Measurements from ENCODE around the gene REX1BD.
"Not testable (repeated sequence)": the region's sequence is repeated elsewhere in the genome, so short reads cannot be mapped to it uniquely, and the experiment has no call there.

Gene REX1BD

GRCh38 chr19:18588611-18589379 lies at the start of gene REX1BD:
TSS of gene REX1BD (plus strand) at chr19:18588798. CDS start at chr19:18588802, 4 bp downstream.
- in situ Hi-C loops (cut with HindIII; ENCODE audit: low sequenced_read_pairs) = no loop called here

- in situ Hi-C loops (cut with HindIII; ENCODE audit: low sequenced_read_pairs) = no loop called here
These were observed 49.2 kb upstream of the REX1BD start for GRCh38 chr19:18539372-18539771.

GRCh38 chr19:18540200-18540599 lies 48.4 kb upstream of the REX1BD start:
- in situ Hi-C loops (cut with HindIII; ENCODE audit: low sequenced_read_pairs) = not testable (repeated sequence)

GRCh38 chr19:18541258-18541991 lies 47.2 kb upstream of the REX1BD start:
- in situ Hi-C loops (cut with HindIII; ENCODE audit: low sequenced_read_pairs) = no loop called here

- in situ Hi-C loops (cut with HindIII; ENCODE audit: low sequenced_read_pairs) = no loop called here
These were observed 46.3 kb upstream of the REX1BD start for GRCh38 chr19:18541992-18542940.

- in situ Hi-C loops (cut with HindIII; ENCODE audit: low sequenced_read_pairs) = no loop called here
These were observed 45.4 kb upstream of the REX1BD start, which contains the start of gene FKBP8 for GRCh38 chr19:18542941-18543813. TSS of gene FKBP8 (minus strand) at chr19:18543573. CDS start at chr19:18541970, 1,603 bp downstream.

- in situ Hi-C loops (cut with HindIII; ENCODE audit: low sequenced_read_pairs) = no loop called here
These were observed 44.7 kb upstream of the REX1BD start for GRCh38 chr19:18543814-18544475.

- in situ Hi-C loops (cut with HindIII; ENCODE audit: low sequenced_read_pairs) = no loop called here
These were observed 37.0 kb upstream of the REX1BD start for GRCh38 chr19:18551631-18552030.

GRCh38 chr19:18557411-18558201 lies 31.0 kb upstream of the REX1BD start, which contains the start of gene KXD1:
TSS of gene KXD1 (plus strand) at chr19:18557870. CDS start at chr19:18562057, 4,187 bp downstream.
- in situ Hi-C loops (cut with HindIII; ENCODE audit: low sequenced_read_pairs) = no loop called here

GRCh38 chr19:18558202-18558555 lies 30.4 kb upstream of the REX1BD start:
- in situ Hi-C loops (cut with HindIII; ENCODE audit: low sequenced_read_pairs) = no loop called here

GRCh38 chr19:18558604-18559003 lies 30.0 kb upstream of the REX1BD start:
- in situ Hi-C loops (cut with HindIII; ENCODE audit: low sequenced_read_pairs) = no loop called here

GRCh38 chr19:18559685-18560084 lies 28.9 kb upstream of the REX1BD start:
- in situ Hi-C loops (cut with HindIII; ENCODE audit: low sequenced_read_pairs) = no loop called here

- in situ Hi-C loops (cut with HindIII; ENCODE audit: low sequenced_read_pairs) = no loop called here
These were observed 26.5 kb upstream of the REX1BD start for GRCh38 chr19:18562086-18562485.

- in situ Hi-C loops (cut with HindIII; ENCODE audit: low sequenced_read_pairs) = no loop called here
These were observed 21.6 kb upstream of the REX1BD start for GRCh38 chr19:18566953-18567352.

GRCh38 chr19:18568367-18568766 lies 20.2 kb upstream of the REX1BD start:
- in situ Hi-C loops (cut with HindIII; ENCODE audit: low sequenced_read_pairs) = no loop called here

- in situ Hi-C loops (cut with HindIII; ENCODE audit: low sequenced_read_pairs) = no loop called here
These were observed 16.8 kb upstream of the REX1BD start, which contains the start of gene UBA52 for GRCh38 chr19:18571564-18572344. TSS of gene UBA52 (plus strand) at chr19:18571857. CDS start at chr19:18573301, 1,444 bp downstream.

- in situ Hi-C loops (cut with HindIII; ENCODE audit: low sequenced_read_pairs) = no loop called here
These were observed 13.8 kb upstream of the REX1BD start for GRCh38 chr19:18574691-18575291.

Measured in DLD1 (cell line).